H9 (cell line): ENCODE measurements around the gene SERPINB5. TPM values are rescaled to one million over a fixed set of nuclear protein-coding genes. Genes with fewer than 3 reads are reported as not detected.

Source experiments
- DNase-seq: peaks from one replicate; pipeline ENCODE4 v3.0.0-alpha.2; 2017
- H2AFZ ChIP-seq: one replicate; pipeline ENCODE4 v1.6.1; 2013; ENCODE audit warnings: mild to moderate bottlenecking, low read length, control low read depth, moderate library complexity
- H2AK5ac ChIP-seq: 2 replicates; pipeline ENCODE4 v1.6.1; 2013; ENCODE audit warnings: low read length, control low read depth, mixed read lengths; ENCODE audit not compliant: insufficient read length
- H2BK120ac ChIP-seq: one replicate; pipeline ENCODE4 v1.6.1; 2013; ENCODE audit warnings: low read depth, mild to moderate bottlenecking, low read length, control low read depth, inconsistent platforms; ENCODE audit not compliant: poor library complexity, severe bottlenecking
- H2BK12ac ChIP-seq: 2 replicates; pipeline ENCODE4 v1.6.1; 2013; ENCODE audit warnings: low read length, control low read depth, mixed read lengths, low read depth; ENCODE audit not compliant: insufficient read length
- H2BK15ac ChIP-seq: 2 replicates; pipeline ENCODE4 v1.6.1; 2013; ENCODE audit warnings: low read depth, low read length, control low read depth
- H2BK20ac ChIP-seq: one replicate; pipeline ENCODE4 v1.6.1; 2013; ENCODE audit warnings: low read depth, mild to moderate bottlenecking, low read length, control low read depth, inconsistent platforms; ENCODE audit not compliant: poor library complexity, severe bottlenecking
- H2BK5ac ChIP-seq: 2 replicates; pipeline ENCODE4 v1.6.1; 2013; ENCODE audit warnings: low read length, control low read depth, mixed read lengths; ENCODE audit not compliant: insufficient read length
- H3K14ac ChIP-seq: 2 replicates; pipeline ENCODE4 v1.6.1; 2013; ENCODE audit warnings: low read length, control low read depth; ENCODE audit not compliant: insufficient read depth
- H3K18ac ChIP-seq: 2 replicates; pipeline ENCODE4 v1.6.1; 2013; ENCODE audit warnings: low read depth, mild to moderate bottlenecking, mixed read lengths, low read length, control low read depth; ENCODE audit not compliant: insufficient read length
- H3K23ac ChIP-seq: 2 replicates; pipeline ENCODE4 v1.6.1; 2013; ENCODE audit warnings: low read length, control low read depth, mixed read lengths, low read depth; ENCODE audit not compliant: insufficient read length
- H3K23me2 ChIP-seq: 2 replicates; pipeline ENCODE4 v1.6.1; 2013; ENCODE audit warnings: low read depth, mild to moderate bottlenecking, mixed read lengths, low read length, control low read depth; ENCODE audit not compliant: insufficient read length, poor library complexity, severe bottlenecking
- H3K27ac ChIP-seq: 2 replicates; pipeline ENCODE4 v1.5.1; 2013; ENCODE audit warnings: low read length, control low read depth, mixed read lengths, low read depth; ENCODE audit not compliant: insufficient read length
- H3K27me3 ChIP-seq: 2 replicates; pipeline ENCODE4 v1.6.1; 2013; ENCODE audit warnings: low read length, control low read depth, inconsistent platforms; ENCODE audit not compliant: insufficient read depth
- H3K4ac ChIP-seq: 2 replicates; pipeline ENCODE4 v1.6.1; 2013; ENCODE audit warnings: low read depth, mild to moderate bottlenecking, control low read depth, inconsistent platforms, low read length, moderate library complexity
- H3K4me1 ChIP-seq: 2 replicates; pipeline ENCODE4 v1.6.1; 2013; ENCODE audit warnings: low read length, control low read depth, inconsistent platforms; ENCODE audit not compliant: insufficient read depth
- H3K4me2 ChIP-seq: 2 replicates; pipeline ENCODE4 v1.6.1; 2013; ENCODE audit warnings: low read length, control low read depth, mixed read lengths; ENCODE audit not compliant: insufficient read length, insufficient read depth
- H3K56ac ChIP-seq: 2 replicates; pipeline ENCODE4 v1.6.1; 2013; ENCODE audit warnings: low read depth, mild to moderate bottlenecking, mixed read lengths, low read length, control low read depth; ENCODE audit not compliant: insufficient read length
- H3K79me1 ChIP-seq: 2 replicates; pipeline ENCODE4 v1.6.1; 2013; ENCODE audit warnings: low read depth, mild to moderate bottlenecking, moderate library complexity, low read length, control low read depth, inconsistent platforms; ENCODE audit not compliant: insufficient read depth, poor library complexity, severe bottlenecking
- H3K79me2 ChIP-seq: 2 replicates; pipeline ENCODE4 v1.6.1; 2013; ENCODE audit warnings: low read length, control low read depth, inconsistent platforms; ENCODE audit not compliant: insufficient read depth
- H3K9ac ChIP-seq: 2 replicates; pipeline ENCODE4 v1.6.1; 2013; ENCODE audit warnings: low read length, control low read depth, mixed read lengths; ENCODE audit not compliant: insufficient read length; ENCODE audit errors: extremely low read depth
- H3K9me3 ChIP-seq: one replicate; pipeline ENCODE4 v1.6.1; 2013; ENCODE audit warnings: low read depth, low read length, inconsistent platforms; ENCODE audit not compliant: control insufficient read depth
- H3T11ph ChIP-seq: one replicate; pipeline ENCODE4 v1.6.1; 2013; ENCODE audit warnings: mild to moderate bottlenecking, low read length, control low read depth, inconsistent platforms
- H4K20me1 ChIP-seq: one replicate; pipeline ENCODE4 v1.6.1; 2013; ENCODE audit not compliant: control insufficient read depth, insufficient read length, insufficient read depth
- H4K5ac ChIP-seq: 2 replicates; pipeline ENCODE4 v1.6.1; 2013; ENCODE audit warnings: low read depth, mild to moderate bottlenecking, mixed read lengths, low read length, control low read depth; ENCODE audit not compliant: insufficient read length
- H4K8ac ChIP-seq: replicated peaks from 2 replicates; pipeline ENCODE4 v1.6.1; 2013; ENCODE audit warnings: low read length, control low read depth, mixed read lengths, low read depth; ENCODE audit not compliant: insufficient read length
- H4K91ac ChIP-seq: 2 replicates; pipeline ENCODE4 v1.6.1; 2013; ENCODE audit warnings: low read depth, mild to moderate bottlenecking, moderate library complexity, mixed read lengths, low read length, control low read depth; ENCODE audit not compliant: insufficient read length
- H3K27ac Mint-ChIP-seq, 3 experiments: 2 replicates in 2 of 3; 3 replicates in 1 of 3; pipeline ENCODE4 v1.8.0; 2020 to 2021; ENCODE audit warnings: mixed read lengths in 3 of 3, mild to moderate bottlenecking in 1 of 3, moderate library complexity in 1 of 3
- H3K27me3 Mint-ChIP-seq: 2 replicates; pipeline ENCODE4 v1.8.0; 2021; ENCODE audit warnings: low read depth, mild to moderate bottlenecking, moderate library complexity, mixed read lengths
- H3K36me3 Mint-ChIP-seq, 3 experiments: 2 replicates in 2 of 3; 3 replicates in 1 of 3; pipeline ENCODE4 v1.8.0; 2020 to 2021; ENCODE audit warnings: low read depth in 3 of 3, mixed read lengths in 3 of 3; ENCODE audit not compliant: insufficient read depth in 1 of 3
- H3K4me1 Mint-ChIP-seq, 2 experiments: 2 replicates each; pipeline ENCODE4 v1.8.0; 2020; ENCODE audit warnings: mixed read lengths in 2 of 2
- H3K4me3 Mint-ChIP-seq, 2 experiments: 2 replicates in 1 of 2; 3 replicates in 1 of 2; pipeline ENCODE4 v1.8.0; 2020 to 2021; ENCODE audit warnings: mild to moderate bottlenecking in 2 of 2, mixed read lengths in 2 of 2, moderate library complexity in 1 of 2
- H3K9me3 Mint-ChIP-seq, 2 experiments: 2 replicates in 1 of 2; 3 replicates in 1 of 2; pipeline ENCODE4 v1.8.0; 2020; ENCODE audit warnings: mild to moderate bottlenecking in 2 of 2, mixed read lengths in 2 of 2, moderate library complexity in 1 of 2
- WGBS: extraction: QIAGEN DNeasy Blood & Tissue Kit; methylation state at CpG from one replicate; pipeline ENCODE4 v1.1.7; 2013; ENCODE audit warnings: missing lambda C conversion rate, low lambda C conversion rate, mixed read lengths; ENCODE audit not compliant: insufficient read length; ENCODE audit errors: extremely low coverage; 5-methylcytosine and 5-hydroxymethylcytosine counted together
- total RNA-seq: library from RNA; stranded (reverse); gene quantifications from 2 replicates; pipeline ENCODE4 v1.2.1, GENCODE V29; 2021
- TF ChIP-seq, protein P1 (sequence below): fragments of 200-600 bp; sonication (generic); conservative IDR thresholded peaks from 3 replicates; pipeline ENCODE4 v1.8.0; 2021; ENCODE audit warnings: antibody characterized with exemption, mild to moderate bottlenecking

The SERPINB5 gene
- total RNA-seq, 1 experiment from 2014 or later, result not detected

GRCh38 chr18:63460414-63460813, 16.3 kb upstream of the SERPINB5 start:
- H3K9me3 ChIP-seq, result no peaks in the 10 kb centered on the region
- H3K27ac Mint-ChIP-seq, result no peak overlapping the region
- no peaks in the 10 kb centered on the region; the same call in 1 of the 2 replicates for H3K27me3 Mint-ChIP-seq
- H3K9me3 Mint-ChIP-seq, result no peaks in the 10 kb centered on the region; a peak in 1 of 5 replicates
- no peak overlapping the region for H3K27ac ChIP-seq
- H3K23ac ChIP-seq, result no peak overlapping the region
- no peak overlapping the region for H2AFZ ChIP-seq
- no peak overlapping the region for H3K14ac ChIP-seq
- no peak overlapping the region for H3K9ac ChIP-seq
- no peaks in the 10 kb centered on the region for H3K79me1 ChIP-seq
- H3K36me3 Mint-ChIP-seq, result no peaks in the 10 kb centered on the region
- H4K5ac ChIP-seq, result no peak overlapping the region
- no peak overlapping the region for H2BK5ac ChIP-seq
- H3K18ac ChIP-seq, result no peak overlapping the region
- no peak overlapping the region for H2BK120ac ChIP-seq
- no peak overlapping the region for H3T11ph ChIP-seq
- no peak overlapping the region for H2BK15ac ChIP-seq
- H2BK20ac ChIP-seq, result no peak overlapping the region
- no peak overlapping the region for H3K4ac ChIP-seq
- H2AK5ac ChIP-seq, result no peak overlapping the region
- H3K4me1 ChIP-seq, result no peaks in the 10 kb centered on the region
- H4K20me1 ChIP-seq, result no peaks in the 10 kb centered on the region
- DNase-seq, result no peak
- TF ChIP-seq, protein P1, sequence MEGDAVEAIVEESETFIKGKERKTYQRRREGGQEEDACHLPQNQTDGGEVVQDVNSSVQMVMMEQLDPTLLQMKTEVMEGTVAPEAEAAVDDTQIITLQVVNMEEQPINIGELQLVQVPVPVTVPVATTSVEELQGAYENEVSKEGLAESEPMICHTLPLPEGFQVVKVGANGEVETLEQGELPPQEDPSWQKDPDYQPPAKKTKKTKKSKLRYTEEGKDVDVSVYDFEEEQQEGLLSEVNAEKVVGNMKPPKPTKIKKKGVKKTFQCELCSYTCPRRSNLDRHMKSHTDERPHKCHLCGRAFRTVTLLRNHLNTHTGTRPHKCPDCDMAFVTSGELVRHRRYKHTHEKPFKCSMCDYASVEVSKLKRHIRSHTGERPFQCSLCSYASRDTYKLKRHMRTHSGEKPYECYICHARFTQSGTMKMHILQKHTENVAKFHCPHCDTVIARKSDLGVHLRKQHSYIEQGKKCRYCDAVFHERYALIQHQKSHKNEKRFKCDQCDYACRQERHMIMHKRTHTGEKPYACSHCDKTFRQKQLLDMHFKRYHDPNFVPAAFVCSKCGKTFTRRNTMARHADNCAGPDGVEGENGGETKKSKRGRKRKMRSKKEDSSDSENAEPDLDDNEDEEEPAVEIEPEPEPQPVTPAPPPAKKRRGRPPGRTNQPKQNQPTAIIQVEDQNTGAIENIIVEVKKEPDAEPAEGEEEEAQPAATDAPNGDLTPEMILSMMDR, result no peak
- no peak overlapping the region for H4K91ac ChIP-seq
- H3K4me3 Mint-ChIP-seq, result no peak overlapping the region
- no peak overlapping the region for H4K8ac ChIP-seq
- H3K56ac ChIP-seq, result no peak overlapping the region
- no peak overlapping the region for H2BK12ac ChIP-seq
- no peaks in the 10 kb centered on the region for H3K23me2 ChIP-seq
- no peak overlapping the region for H3K4me2 ChIP-seq
- no CpG with 5 or more reads among the region's 1 CpG for whole genome bisulfite sequencing
- H3K4me1 Mint-ChIP-seq, result no peaks in the 10 kb centered on the region
- no peaks in the 10 kb centered on the region for H3K27me3 ChIP-seq
- H3K79me2 ChIP-seq, result no peaks in the 10 kb centered on the region
